HepG2 (cell line): ENCODE data around the gene DLX6. TPM values are rescaled to one million over a fixed set of nuclear protein-coding genes. Genes with fewer than 3 reads are reported as not detected.
A peak's percentile ranks its signal among the peaks of the same experiment; 100 is the strongest.

Source experiments
- ASH2L ChIP-seq: fragments of 300-600, 200-600 bp; sonication (generic); IDR thresholded peaks from 2 replicates; pipeline ENCODE4 v1.7.0; 2017; ENCODE audit warnings: low read depth, mild to moderate bottlenecking, moderate library complexity, mixed read lengths, low read length; ENCODE audit not compliant: insufficient read length
- FOSL2 ChIP-seq: sonication (generic); formaldehyde crosslinking; IDR thresholded peaks from 2 replicates; pipeline ENCODE4 v1.4.0; 2020; ENCODE audit warnings: missing genetic modification reagents
- GTF3A ChIP-seq: sonication (generic); formaldehyde crosslinking; conservative IDR thresholded peaks from 2 replicates; pipeline ENCODE4 v1.4.0; 2020; ENCODE audit warnings: mild to moderate bottlenecking, missing genetic modification reagents
- HOXA3 ChIP-seq: sonication (generic); formaldehyde crosslinking; IDR thresholded peaks from 2 replicates; pipeline ENCODE4 v1.5.0; 2020; ENCODE audit warnings: missing genetic modification reagents
- MXD1 ChIP-seq: sonication (generic); formaldehyde crosslinking; IDR thresholded peaks from 2 replicates; pipeline ENCODE4 v1.4.0; 2020; ENCODE audit warnings: mild to moderate bottlenecking, missing genetic modification reagents
- NFIC ChIP-seq: IDR thresholded peaks from 2 replicates; pipeline ENCODE4 v1.6.1; 2012; ENCODE audit warnings: mild to moderate bottlenecking, low read length, inconsistent platforms
- RBFOX2 ChIP-seq: fragments of 200-400 bp; formaldehyde crosslinking; IDR thresholded peaks from 2 replicates; pipeline ENCODE4 v1.6.1; 2017; ENCODE audit warnings: low read depth, mild to moderate bottlenecking, low read length
- RBM22 ChIP-seq: fragments of 200-400 bp; formaldehyde crosslinking; optimal IDR thresholded peaks from 2 replicates; pipeline ENCODE3; 2017; ENCODE audit warnings: mild to moderate bottlenecking, low read length, moderate library complexity
- SMAD3 ChIP-seq: sonication (generic); formaldehyde crosslinking; IDR thresholded peaks from 2 replicates; pipeline ENCODE4 v1.4.0; 2020; ENCODE audit warnings: missing genetic modification reagents
- SRSF4 ChIP-seq: fragments of 200-400 bp; formaldehyde crosslinking; IDR thresholded peaks from one replicate; pipeline ENCODE4 v1.6.1; 2018; ENCODE audit warnings: mild to moderate bottlenecking, low read depth, low read length, moderate library complexity; ENCODE audit not compliant: poor library complexity, severe bottlenecking
- ZBTB20 ChIP-seq: sonication (generic); formaldehyde crosslinking; IDR thresholded peaks from 2 replicates; pipeline ENCODE4 v1.8.1; 2023; ENCODE audit warnings: missing genetic modification reagents, low read depth, mild to moderate bottlenecking, borderline replicate concordance
- ZFAT ChIP-seq: sonication (generic); formaldehyde crosslinking; conservative IDR thresholded peaks from 2 replicates; pipeline ENCODE4 v1.8.1; 2023; ENCODE audit warnings: missing genetic modification reagents, inconsistent platforms
- ZNF24 ChIP-seq: fragments of 450-650 bp; IDR thresholded peaks from 2 replicates; pipeline ENCODE4 v1.6.1; 2017; ENCODE audit warnings: antibody characterized with exemption, mild to moderate bottlenecking
- ZNF260 ChIP-seq: sonication (generic); formaldehyde crosslinking; IDR thresholded peaks from 2 replicates; pipeline ENCODE4 v1.4.0; 2020; ENCODE audit warnings: missing genetic modification reagents, low read depth, mild to moderate bottlenecking, borderline replicate concordance
- ZNF350 ChIP-seq: sonication (generic); formaldehyde crosslinking; IDR thresholded peaks from 2 replicates; pipeline ENCODE4 v1.4.0; 2020; ENCODE audit warnings: mild to moderate bottlenecking, low read depth, missing genetic modification reagents, borderline replicate concordance
- ZNF589 ChIP-seq: sonication (generic); formaldehyde crosslinking; conservative IDR thresholded peaks from 2 replicates; pipeline ENCODE4 v1.8.0; 2022; ENCODE audit warnings: mild to moderate bottlenecking, moderate library complexity, missing genetic modification reagents
- ZNF777 ChIP-seq: sonication (generic); formaldehyde crosslinking; IDR thresholded peaks from 2 replicates; pipeline ENCODE4 v1.4.0; 2020; ENCODE audit warnings: missing genetic modification reagents
- polyA plus RNA-seq, 8 experiments: library from polyadenylated mRNA; depleted of rRNA in 3 of 8; stranded (reverse) in 7 of 8; unstranded in 1 of 8; fragments of >200 nt; fragmentation: Illumina TruSeq in 4 of 8; extraction: Trizol in 4 of 8; gene quantifications; 2 replicates each; pipeline versions ENCODE4 v1.2.1 to v1.2.3, GENCODE V29; 2011 to 2016; ENCODE audit warnings: low read depth in 4 of 8, missing spikeins in 1 of 8, mixed read lengths in 1 of 8; ENCODE audit not compliant: insufficient read depth in 1 of 8
- total RNA-seq, 5 experiments: library from RNA; depleted of rRNA; stranded (reverse); fragments of >200 nt; fragmentation: Illumina TruSeq; extraction: Trizol; gene quantifications; 2 replicates each; pipeline ENCODE4 v1.2.3, GENCODE V29; 2016; ENCODE audit warnings: low read depth in 1 of 5
- TF ChIP-seq, protein P1 (sequence below): sonication (generic); formaldehyde crosslinking; IDR thresholded peaks from 2 replicates; pipeline ENCODE4 v1.5.0; 2020; ENCODE audit warnings: missing genetic modification reagents
- TF ChIP-seq, protein P2 (sequence below): IDR thresholded peaks from 2 replicates; pipeline ENCODE4 v1.6.1; 2018; ENCODE audit warnings: missing genetic modification reagents, mild to moderate bottlenecking, missing compliant biosample characterization
- TF ChIP-seq, protein P3 (sequence below): IDR thresholded peaks from 2 replicates; pipeline ENCODE4 v1.6.1; 2012; ENCODE audit warnings: low read length, improper control_type of control experiment

DLX6 gene
- total and polyA plus RNA-seq, 2 of the 13 experiments (the other 11 are each of a cell fraction or from before 2014, with no cell fraction given) = 3.5 to 5.5 TPM

GRCh38 chr7:97006055-97006815 lies 882 bp downstream of the DLX6 start (continued):
- TF ChIP-seq ASH2L (no peak), ZNF350 (CRISPR knock-in tag) (0 out of 2 replicates have a peak, but pooled peaks have one; percentile 8), ZNF24 (no peak), ZNF260 (CRISPR knock-in tag) (no peak), ZNF777 (CRISPR knock-in tag) (peak; percentile 81), RBFOX2 (peak; percentile 89), ZNF589 (peak; percentile 58; the same call in 1 of the 2 replicates), ZBTB20 (no peak), NFIC (no peak), MXD1 (0 out of 2 replicates have a peak, but pooled peaks have one; percentile 43), HOXA3 (CRISPR knock-in tag) (peak; percentile 48; the same call in 1 of the 2 replicates), SRSF4 (no peak), GTF3A (CRISPR knock-in tag) (no peak), RBM22 (no peak), SMAD3 (CRISPR knock-in tag) (no peak), ZFAT (CRISPR knock-in tag) (no peak), FOSL2 (CRISPR knock-in tag) (no peak)
- TF ChIP-seq, protein P1, sequence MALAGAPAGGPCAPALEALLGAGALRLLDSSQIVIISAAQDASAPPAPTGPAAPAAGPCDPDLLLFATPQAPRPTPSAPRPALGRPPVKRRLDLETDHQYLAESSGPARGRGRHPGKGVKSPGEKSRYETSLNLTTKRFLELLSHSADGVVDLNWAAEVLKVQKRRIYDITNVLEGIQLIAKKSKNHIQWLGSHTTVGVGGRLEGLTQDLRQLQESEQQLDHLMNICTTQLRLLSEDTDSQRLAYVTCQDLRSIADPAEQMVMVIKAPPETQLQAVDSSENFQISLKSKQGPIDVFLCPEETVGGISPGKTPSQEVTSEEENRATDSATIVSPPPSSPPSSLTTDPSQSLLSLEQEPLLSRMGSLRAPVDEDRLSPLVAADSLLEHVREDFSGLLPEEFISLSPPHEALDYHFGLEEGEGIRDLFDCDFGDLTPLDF (CRISPR knock-in tag) = no peak
- TF ChIP-seq, protein P2, sequence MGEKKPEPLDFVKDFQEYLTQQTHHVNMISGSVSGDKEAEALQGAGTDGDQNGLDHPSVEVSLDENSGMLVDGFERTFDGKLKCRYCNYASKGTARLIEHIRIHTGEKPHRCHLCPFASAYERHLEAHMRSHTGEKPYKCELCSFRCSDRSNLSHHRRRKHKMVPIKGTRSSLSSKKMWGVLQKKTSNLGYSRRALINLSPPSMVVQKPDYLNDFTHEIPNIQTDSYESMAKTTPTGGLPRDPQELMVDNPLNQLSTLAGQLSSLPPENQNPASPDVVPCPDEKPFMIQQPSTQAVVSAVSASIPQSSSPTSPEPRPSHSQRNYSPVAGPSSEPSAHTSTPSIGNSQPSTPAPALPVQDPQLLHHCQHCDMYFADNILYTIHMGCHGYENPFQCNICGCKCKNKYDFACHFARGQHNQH (CRISPR knock-in tag) = no peak
- TF ChIP-seq, protein P3, sequence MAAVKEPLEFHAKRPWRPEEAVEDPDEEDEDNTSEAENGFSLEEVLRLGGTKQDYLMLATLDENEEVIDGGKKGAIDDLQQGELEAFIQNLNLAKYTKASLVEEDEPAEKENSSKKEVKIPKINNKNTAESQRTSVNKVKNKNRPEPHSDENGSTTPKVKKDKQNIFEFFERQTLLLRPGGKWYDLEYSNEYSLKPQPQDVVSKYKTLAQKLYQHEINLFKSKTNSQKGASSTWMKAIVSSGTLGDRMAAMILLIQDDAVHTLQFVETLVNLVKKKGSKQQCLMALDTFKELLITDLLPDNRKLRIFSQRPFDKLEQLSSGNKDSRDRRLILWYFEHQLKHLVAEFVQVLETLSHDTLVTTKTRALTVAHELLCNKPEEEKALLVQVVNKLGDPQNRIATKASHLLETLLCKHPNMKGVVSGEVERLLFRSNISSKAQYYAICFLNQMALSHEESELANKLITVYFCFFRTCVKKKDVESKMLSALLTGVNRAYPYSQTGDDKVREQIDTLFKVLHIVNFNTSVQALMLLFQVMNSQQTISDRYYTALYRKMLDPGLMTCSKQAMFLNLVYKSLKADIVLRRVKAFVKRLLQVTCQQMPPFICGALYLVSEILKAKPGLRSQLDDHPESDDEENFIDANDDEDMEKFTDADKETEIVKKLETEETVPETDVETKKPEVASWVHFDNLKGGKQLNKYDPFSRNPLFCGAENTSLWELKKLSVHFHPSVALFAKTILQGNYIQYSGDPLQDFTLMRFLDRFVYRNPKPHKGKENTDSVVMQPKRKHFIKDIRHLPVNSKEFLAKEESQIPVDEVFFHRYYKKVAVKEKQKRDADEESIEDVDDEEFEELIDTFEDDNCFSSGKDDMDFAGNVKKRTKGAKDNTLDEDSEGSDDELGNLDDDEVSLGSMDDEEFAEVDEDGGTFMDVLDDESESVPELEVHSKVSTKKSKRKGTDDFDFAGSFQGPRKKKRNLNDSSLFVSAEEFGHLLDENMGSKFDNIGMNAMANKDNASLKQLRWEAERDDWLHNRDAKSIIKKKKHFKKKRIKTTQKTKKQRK = no peak
